ENCODE results near the gene SLC9B1.
"Not testable (repeated sequence)": the region's sequence is repeated elsewhere in the genome, so short reads cannot be mapped to it uniquely, and the experiment has no call there.

GRCh38 chr4:102888570-102888969, 130.9 kb downstream of the SLC9B1 start:
- not testable (repeated sequence) for TF ChIP-seq CTCF (IDR thresholded peaks at IDR 0.05 in 8 of 11, conservative IDR thresholded peaks at IDR 0.05 in 3 of 11); POLR2AphosphoS5 (IDR thresholded peaks at IDR 0.05); POLR2A (IDR thresholded peaks at IDR 0.05)

Data from spleen (tissue), 7 donors.